ENCODE measurements around the gene DYNC1I1. TPM values are rescaled to one million over a fixed set of nuclear protein-coding genes. Genes with fewer than 3 reads are reported as not detected.

The DYNC1I1 gene
- total and polyA plus RNA-seq, 2 experiments from 2014 or later = 20.6 to 24.4 TPM

DNA sequence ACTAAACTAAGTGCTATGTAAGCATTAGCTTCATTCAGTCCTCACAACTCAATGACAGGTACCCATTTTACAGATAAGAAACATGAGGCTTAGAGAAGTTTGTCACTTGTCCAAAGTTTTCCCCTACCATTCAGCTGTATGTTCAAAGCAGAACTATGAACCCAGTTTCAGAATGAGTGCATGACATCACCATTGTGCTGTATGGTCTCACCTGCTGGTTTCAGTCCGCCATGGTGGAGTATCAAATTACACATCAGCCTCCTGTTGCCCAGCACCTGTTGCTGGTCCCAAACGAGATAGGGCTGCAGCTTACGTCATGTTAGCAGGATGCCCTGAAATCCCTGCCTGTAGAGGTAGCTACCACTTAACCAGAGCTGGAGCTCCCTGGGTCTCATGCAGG, 95.0 kb downstream of the DYNC1I1 start:
- DNase-seq (ENCODE audit: low read depth in 1 of 2, low spot score in 1 of 2) = no peak
- TF ChIP-seq, protein P1, sequence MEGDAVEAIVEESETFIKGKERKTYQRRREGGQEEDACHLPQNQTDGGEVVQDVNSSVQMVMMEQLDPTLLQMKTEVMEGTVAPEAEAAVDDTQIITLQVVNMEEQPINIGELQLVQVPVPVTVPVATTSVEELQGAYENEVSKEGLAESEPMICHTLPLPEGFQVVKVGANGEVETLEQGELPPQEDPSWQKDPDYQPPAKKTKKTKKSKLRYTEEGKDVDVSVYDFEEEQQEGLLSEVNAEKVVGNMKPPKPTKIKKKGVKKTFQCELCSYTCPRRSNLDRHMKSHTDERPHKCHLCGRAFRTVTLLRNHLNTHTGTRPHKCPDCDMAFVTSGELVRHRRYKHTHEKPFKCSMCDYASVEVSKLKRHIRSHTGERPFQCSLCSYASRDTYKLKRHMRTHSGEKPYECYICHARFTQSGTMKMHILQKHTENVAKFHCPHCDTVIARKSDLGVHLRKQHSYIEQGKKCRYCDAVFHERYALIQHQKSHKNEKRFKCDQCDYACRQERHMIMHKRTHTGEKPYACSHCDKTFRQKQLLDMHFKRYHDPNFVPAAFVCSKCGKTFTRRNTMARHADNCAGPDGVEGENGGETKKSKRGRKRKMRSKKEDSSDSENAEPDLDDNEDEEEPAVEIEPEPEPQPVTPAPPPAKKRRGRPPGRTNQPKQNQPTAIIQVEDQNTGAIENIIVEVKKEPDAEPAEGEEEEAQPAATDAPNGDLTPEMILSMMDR (IDR thresholded peaks at IDR 0.05; ENCODE audit: low read depth, low read length) = no peak
- H3K4me1 ChIP-seq (ENCODE audit: low read depth) = no peaks in the 10 kb centered on the region
- no peak overlapping the region for H3K27ac ChIP-seq
- no peaks in the 10 kb centered on the region for H3K9me3 ChIP-seq (ENCODE audit: low read depth)
- no peaks in the 10 kb centered on the region for H3K27me3 ChIP-seq
- H3K36me3 ChIP-seq = no peaks in the 10 kb centered on the region
- no peak overlapping the region for H3K4me3 ChIP-seq

DNA sequence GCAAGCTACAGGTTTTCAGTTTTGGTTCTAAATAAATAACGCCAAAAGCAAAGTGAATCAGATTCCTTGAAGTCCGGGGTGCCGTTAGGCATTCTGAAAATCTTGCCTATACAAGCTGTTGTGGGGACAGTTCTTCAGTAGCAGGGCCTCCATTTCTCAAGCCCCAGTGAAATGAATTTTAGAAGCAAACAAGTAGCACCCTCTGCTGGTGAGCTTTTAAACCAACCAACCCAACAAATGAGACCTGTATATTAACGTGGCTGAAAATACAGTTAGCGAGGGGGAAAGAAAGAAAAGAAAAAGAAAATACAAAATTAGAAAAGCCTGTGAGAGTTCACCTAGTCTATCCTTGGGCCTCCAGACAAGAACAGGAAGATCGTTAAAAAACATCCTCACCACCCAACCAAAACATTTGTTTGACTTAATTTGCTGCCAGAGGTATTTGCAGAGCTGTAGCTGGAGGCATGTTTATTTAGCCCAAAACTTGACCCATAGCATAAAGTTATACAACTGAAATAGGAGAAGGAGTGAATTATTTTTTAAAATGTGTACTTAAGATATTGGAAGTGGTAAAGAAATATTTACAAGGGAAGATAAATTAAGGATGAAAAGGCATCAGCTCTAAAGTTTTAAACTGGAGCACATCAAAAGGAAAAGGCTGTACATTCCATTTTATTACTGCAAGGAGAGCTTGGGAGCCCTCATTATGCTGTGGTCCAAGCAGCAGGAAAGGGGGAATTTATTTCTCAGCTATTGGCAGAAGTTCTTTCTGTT, 98.9 kb downstream of the DYNC1I1 start:
- peak; percentile 65 to 73 for DNase-seq (ENCODE audit: low read depth in 1 of 2, low spot score in 1 of 2)
- TF ChIP-seq, protein P1 (IDR thresholded peaks at IDR 0.05; ENCODE audit: low read depth, low read length) = peak; percentile 69
- no peak overlapping the region for H3K27ac ChIP-seq
- H3K27me3 ChIP-seq = no peaks in the 10 kb centered on the region
- H3K4me1 ChIP-seq (ENCODE audit: low read depth) = no peaks in the 10 kb centered on the region
- no peaks in the 10 kb centered on the region for H3K36me3 ChIP-seq
- H3K4me3 ChIP-seq = no peak overlapping the region
- H3K9me3 ChIP-seq (ENCODE audit: low read depth) = no peaks in the 10 kb centered on the region

DNA sequence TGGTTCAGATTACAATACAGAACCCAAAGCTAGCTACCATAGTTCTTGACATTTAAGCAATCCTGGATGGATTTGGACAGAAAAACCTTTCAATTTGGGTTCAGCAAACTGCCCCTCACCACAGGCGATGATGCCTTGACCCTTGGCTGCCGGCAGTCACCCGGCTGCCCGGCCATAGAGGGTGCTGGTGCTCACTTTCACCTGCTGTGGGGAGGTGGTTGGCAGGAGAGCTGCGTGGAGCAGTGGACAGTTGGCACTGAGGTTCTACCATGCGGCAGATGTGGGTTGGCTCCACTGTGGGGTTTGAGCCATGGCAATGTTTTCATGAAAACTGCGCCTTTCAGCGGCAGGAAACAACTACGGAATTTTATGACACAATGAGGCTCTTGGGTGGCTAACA, 99.5 kb downstream of the DYNC1I1 start:
- Histone ChIP-seq H3K9me3 (ENCODE audit: low read depth) (no peaks in the 10 kb centered on the region), H3K4me3 (no peak overlapping the region), H3K27me3 (no peaks in the 10 kb centered on the region), H3K27ac (no peak overlapping the region), H3K4me1 (ENCODE audit: low read depth) (no peaks in the 10 kb centered on the region), H3K36me3 (no peaks in the 10 kb centered on the region)
- DNase-seq (ENCODE audit: low read depth in 1 of 2, low spot score in 1 of 2) = no peak
- TF ChIP-seq, protein P1 (IDR thresholded peaks at IDR 0.05; ENCODE audit: low read depth, low read length) = no peak

DNA sequence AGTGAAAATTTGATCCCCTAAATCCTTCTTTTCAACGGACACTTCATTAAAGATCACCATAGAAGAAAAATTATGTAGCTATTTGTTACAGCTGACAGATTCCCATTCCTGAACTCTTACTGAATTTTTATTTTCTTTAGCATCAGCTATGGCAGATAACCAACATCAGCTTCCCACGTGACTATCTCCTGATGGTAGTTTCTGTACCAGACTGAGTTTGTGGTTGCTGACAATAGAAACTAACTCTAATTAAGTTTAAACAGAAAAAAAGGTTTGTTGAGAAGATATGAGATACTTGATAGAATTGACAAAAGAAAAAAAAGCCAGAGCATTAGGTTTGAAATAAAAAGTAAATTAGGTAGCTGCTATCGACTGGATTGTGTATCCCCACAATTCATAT, 101.8 kb downstream of the DYNC1I1 start:
- Histone ChIP-seq H3K9me3 (ENCODE audit: low read depth) (no peaks in the 10 kb centered on the region), H3K4me1 (ENCODE audit: low read depth) (no peaks in the 10 kb centered on the region), H3K27me3 (no peaks in the 10 kb centered on the region), H3K27ac (no peak overlapping the region), H3K4me3 (no peak overlapping the region), H3K36me3 (no peaks in the 10 kb centered on the region)
- DNase-seq (ENCODE audit: low read depth in 1 of 2, low spot score in 1 of 2) = no peak
- TF ChIP-seq, protein P1 (IDR thresholded peaks at IDR 0.05; ENCODE audit: low read depth, low read length) = no peak

DNA sequence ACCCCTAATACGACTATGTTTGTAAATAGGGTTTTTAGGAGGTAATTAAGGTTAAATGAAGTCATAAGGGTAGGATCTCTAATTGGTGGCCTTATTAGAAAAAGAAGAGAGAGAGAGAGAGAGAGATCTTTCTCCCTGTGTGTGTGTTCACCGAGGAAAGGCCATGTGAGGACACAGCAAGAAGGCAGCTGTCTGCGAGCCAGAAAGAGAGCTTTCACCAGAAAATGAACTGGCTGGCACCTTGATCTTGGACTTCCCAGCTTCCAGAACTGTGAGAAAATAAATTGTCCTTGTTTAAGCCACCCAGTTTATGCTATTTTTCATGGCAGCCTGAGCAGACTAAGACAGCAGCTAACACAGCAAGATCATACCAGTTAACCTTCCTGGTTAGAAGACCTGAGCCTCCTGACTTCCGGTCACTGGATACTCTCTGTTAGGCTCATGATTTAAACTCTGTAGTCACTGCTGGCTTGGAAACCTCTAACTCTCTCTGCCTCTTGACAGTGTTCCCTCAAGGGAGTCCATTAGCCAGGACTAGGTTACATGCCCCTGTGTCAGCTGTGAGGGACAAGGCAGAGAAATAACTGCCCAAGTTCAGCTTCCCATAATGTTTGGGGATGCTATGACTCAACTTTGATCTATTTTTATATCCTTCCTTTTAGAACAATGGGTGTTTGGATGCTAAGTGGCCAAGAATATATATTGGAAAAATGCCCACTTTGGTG, 102.3 kb downstream of the DYNC1I1 start:
- no peaks in the 10 kb centered on the region for H3K27me3 ChIP-seq
- H3K27ac ChIP-seq = no peak overlapping the region
- TF ChIP-seq, protein P1 (IDR thresholded peaks at IDR 0.05; ENCODE audit: low read depth, low read length) = no peak
- no peak for DNase-seq (ENCODE audit: low read depth in 1 of 2, low spot score in 1 of 2)
- no peaks in the 10 kb centered on the region for H3K9me3 ChIP-seq (ENCODE audit: low read depth)
- H3K4me1 ChIP-seq (ENCODE audit: low read depth) = no peaks in the 10 kb centered on the region
- no peak overlapping the region for H3K4me3 ChIP-seq
- no peaks in the 10 kb centered on the region for H3K36me3 ChIP-seq
